ENCODE measurements around the gene STEAP3.

DNA sequence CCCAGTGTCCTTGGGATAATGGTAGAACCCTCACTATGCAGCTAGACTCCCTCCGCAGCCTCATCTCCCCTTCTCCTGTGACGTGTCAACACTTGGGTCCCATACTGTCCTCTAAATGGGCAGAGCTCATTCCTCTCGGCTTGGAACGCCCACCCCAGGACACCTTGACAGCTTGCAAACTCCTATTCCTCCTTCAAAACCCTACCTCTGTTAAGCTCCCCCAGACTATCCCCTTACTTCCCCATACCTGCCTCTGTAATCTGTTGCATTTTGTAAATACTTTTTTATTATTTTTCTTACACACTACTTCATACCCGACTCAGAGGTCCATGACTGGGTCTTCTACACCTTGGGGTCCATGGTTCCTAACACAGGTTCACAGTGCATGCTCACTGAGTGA lies 28.0 kb downstream of the STEAP3 start:
- TF ChIP-seq, protein P1, sequence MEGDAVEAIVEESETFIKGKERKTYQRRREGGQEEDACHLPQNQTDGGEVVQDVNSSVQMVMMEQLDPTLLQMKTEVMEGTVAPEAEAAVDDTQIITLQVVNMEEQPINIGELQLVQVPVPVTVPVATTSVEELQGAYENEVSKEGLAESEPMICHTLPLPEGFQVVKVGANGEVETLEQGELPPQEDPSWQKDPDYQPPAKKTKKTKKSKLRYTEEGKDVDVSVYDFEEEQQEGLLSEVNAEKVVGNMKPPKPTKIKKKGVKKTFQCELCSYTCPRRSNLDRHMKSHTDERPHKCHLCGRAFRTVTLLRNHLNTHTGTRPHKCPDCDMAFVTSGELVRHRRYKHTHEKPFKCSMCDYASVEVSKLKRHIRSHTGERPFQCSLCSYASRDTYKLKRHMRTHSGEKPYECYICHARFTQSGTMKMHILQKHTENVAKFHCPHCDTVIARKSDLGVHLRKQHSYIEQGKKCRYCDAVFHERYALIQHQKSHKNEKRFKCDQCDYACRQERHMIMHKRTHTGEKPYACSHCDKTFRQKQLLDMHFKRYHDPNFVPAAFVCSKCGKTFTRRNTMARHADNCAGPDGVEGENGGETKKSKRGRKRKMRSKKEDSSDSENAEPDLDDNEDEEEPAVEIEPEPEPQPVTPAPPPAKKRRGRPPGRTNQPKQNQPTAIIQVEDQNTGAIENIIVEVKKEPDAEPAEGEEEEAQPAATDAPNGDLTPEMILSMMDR (IDR thresholded peaks at IDR 0.05): no peak
- no peak for TF ChIP-seq POLR2A (IDR thresholded peaks at IDR 0.05)
